ENCODE data around the gene RPTOR. TPM values are rescaled to one million over a fixed set of nuclear protein-coding genes. Genes with fewer than 3 reads are reported as not detected.

Gene RPTOR
- total RNA-seq, 6 experiments from 2014 or later = 34.4 to 39.2 (median 35.5) TPM

GRCh38 chr17:80747469-80747868, 202.8 kb downstream of the RPTOR start:
- TF ChIP-seq CTCF (IDR thresholded peaks at IDR 0.05) = no peak
- no peak overlapping the region for H3K27ac Mint-ChIP-seq
- H3K4me1 Mint-ChIP-seq (ENCODE audit: low read depth) = peaks cover 34% of the 10 kb centered on the region
- no peak for DNase-seq
- no peaks in the 10 kb centered on the region for H3K9me3 Mint-ChIP-seq
- H3K36me3 Mint-ChIP-seq (ENCODE audit: low read depth) = peaks cover 12% of the 10 kb centered on the region
- peaks cover 1% of the 10 kb centered on the region for H3K27me3 Mint-ChIP-seq (ENCODE audit: insufficient read depth)
- H3K4me3 Mint-ChIP-seq = no peak overlapping the region

- peaks cover 18% of the 10 kb centered on the region for H3K36me3 Mint-ChIP-seq (ENCODE audit: low read depth)
- no peaks in the 10 kb centered on the region for H3K9me3 Mint-ChIP-seq
- H3K4me1 Mint-ChIP-seq (ENCODE audit: low read depth) = peaks cover 36% of the 10 kb centered on the region
- H3K4me3 Mint-ChIP-seq = no peak overlapping the region
- H3K27me3 Mint-ChIP-seq (ENCODE audit: insufficient read depth) = no peaks in the 10 kb centered on the region; the same call in none of the 2 replicates
- TF ChIP-seq CTCF (IDR thresholded peaks at IDR 0.05) = no peak
- no peak overlapping the region for H3K27ac Mint-ChIP-seq
- no peak for DNase-seq
These were observed 205.0 kb downstream of the RPTOR start for GRCh38 chr17:80749611-80750010.

GRCh38 chr17:80750263-80750662, 205.6 kb downstream of the RPTOR start:
- H3K4me3 Mint-ChIP-seq = no peak overlapping the region
- peak overlapping the region; percentile 96 for H3K27ac Mint-ChIP-seq
- TF ChIP-seq CTCF (IDR thresholded peaks at IDR 0.05) = no peak
- no peaks in the 10 kb centered on the region; the same call in none of the 2 replicates for H3K27me3 Mint-ChIP-seq (ENCODE audit: insufficient read depth)
- no peaks in the 10 kb centered on the region for H3K9me3 Mint-ChIP-seq
- H3K4me1 Mint-ChIP-seq (ENCODE audit: low read depth) = peaks cover 36% of the 10 kb centered on the region
- no peak for DNase-seq
- peaks cover 20% of the 10 kb centered on the region for H3K36me3 Mint-ChIP-seq (ENCODE audit: low read depth)

GRCh38 chr17:80751070-80751945, 206.7 kb downstream of the RPTOR start:
- Mint-ChIP-seq H3K4me1 (ENCODE audit: low read depth) (peaks cover 36% of the 10 kb centered on the region), H3K27me3 (ENCODE audit: insufficient read depth) (no peaks in the 10 kb centered on the region; the same call in none of the 2 replicates), H3K4me3 (peak overlapping the region; percentile 88), H3K9me3 (no peaks in the 10 kb centered on the region), H3K27ac (peak overlapping the region; percentile 96), H3K36me3 (ENCODE audit: low read depth) (peaks cover 27% of the 10 kb centered on the region)
- DNase-seq = peak; percentile 76
- TF ChIP-seq CTCF (IDR thresholded peaks at IDR 0.05) = peak; percentile 37

GRCh38 chr17:80751946-80752581, 207.4 kb downstream of the RPTOR start:
- Mint-ChIP-seq H3K27ac (peak overlapping the region; percentile 96), H3K27me3 (ENCODE audit: insufficient read depth) (no peaks in the 10 kb centered on the region; the same call in none of the 2 replicates), H3K4me3 (peak overlapping the region; percentile 88), H3K36me3 (ENCODE audit: low read depth) (peaks cover 30% of the 10 kb centered on the region), H3K4me1 (ENCODE audit: low read depth) (peaks cover 36% of the 10 kb centered on the region), H3K9me3 (no peaks in the 10 kb centered on the region)
- TF ChIP-seq CTCF (IDR thresholded peaks at IDR 0.05) = no peak
- peak; percentile 61 for DNase-seq

All from HFFc6 (cell line).